CD14-positive monocyte (primary cell): Measurements from ENCODE around the gene CROT. TPM values are rescaled to one million over a fixed set of nuclear protein-coding genes. Genes with fewer than 3 reads are reported as not detected.

ENCODE experiments used
- DNase-seq, 3 donors: peaks; one replicate each; pipeline ENCODE4 v3.0.0-alpha.2; 2011 to 2022
- H2AFZ ChIP-seq: 2 replicates; pipeline ENCODE4 v1.6.0; 2012; ENCODE audit warnings: mild to moderate bottlenecking, low read depth, low read length, inconsistent platforms; ENCODE audit not compliant: insufficient read depth, poor library complexity, severe bottlenecking
- H3K27ac ChIP-seq, 2 donors: 1 replicate in 1 of 2; 2 replicates in 1 of 2; pipeline ENCODE4 v1.5.1; 2012 to 2013; ENCODE audit warnings: low read length in 2 of 2, control low read depth in 1 of 2, inconsistent platforms in 1 of 2, low read depth in 1 of 2, mild to moderate bottlenecking in 1 of 2
- H3K27me3 ChIP-seq, 2 donors: one replicate each; pipeline versions ENCODE4 v1.6.0 to v1.6.1; 2011 to 2013; ENCODE audit warnings: low read length in 2 of 2; ENCODE audit not compliant: control insufficient read depth in 2 of 2, insufficient read depth in 2 of 2
- H3K36me3 ChIP-seq, 2 donors: replicated peaks in 1 of 2; 1 replicate in 1 of 2; 2 replicates in 1 of 2; pipeline versions ENCODE4 v1.5.1 to v1.6.1; 2012 to 2013; ENCODE audit warnings: low read length in 2 of 2, control low read depth in 1 of 2, inconsistent platforms in 1 of 2, mild to moderate bottlenecking in 1 of 2; ENCODE audit not compliant: insufficient read depth in 2 of 2, control insufficient read depth in 1 of 2
- H3K4me1 ChIP-seq, 2 donors: 1 replicate in 1 of 2; 2 replicates in 1 of 2; pipeline versions ENCODE4 v1.5.1 to v1.6.1; 2012 to 2013; ENCODE audit warnings: low read length in 2 of 2, control low read depth in 1 of 2, inconsistent platforms in 1 of 2, mild to moderate bottlenecking in 1 of 2, moderate library complexity in 1 of 2; ENCODE audit not compliant: insufficient read depth in 2 of 2, control insufficient read depth in 1 of 2
- H3K4me2 ChIP-seq: replicated peaks from 2 replicates; pipeline ENCODE3; 2012; ENCODE audit warnings: low read length, moderate library complexity, mild to moderate bottlenecking; ENCODE audit not compliant: poor library complexity, severe bottlenecking; ENCODE audit errors: extremely low read depth
- H3K4me3 ChIP-seq, 3 experiments: fragments of 200-600 bp in 1 of 3; sonication (generic) in 1 of 3; replicated peaks in 1 of 3; 1 replicate in 2 of 3; 2 replicates in 1 of 3; pipeline ENCODE4 v1.5.1; 2011 to 2013; ENCODE audit warnings: low read length in 3 of 3, mild to moderate bottlenecking in 3 of 3, control low read depth in 2 of 3, low read depth in 2 of 3, inconsistent platforms in 1 of 3, moderate library complexity in 1 of 3
- H3K79me2 ChIP-seq: 2 replicates; pipeline ENCODE4 v1.6.0; 2012; ENCODE audit warnings: mild to moderate bottlenecking, control low read depth, inconsistent platforms, low read length, moderate library complexity; ENCODE audit not compliant: insufficient read depth
- H3K9ac ChIP-seq: 2 replicates; pipeline ENCODE4 v1.6.0; 2017; ENCODE audit warnings: low read length, mild to moderate bottlenecking; ENCODE audit not compliant: insufficient read depth, poor library complexity, severe bottlenecking
- H3K9me3 ChIP-seq, 2 donors: replicated peaks in 1 of 2; 1 replicate in 1 of 2; 2 replicates in 1 of 2; pipeline versions ENCODE4 v1.5.1 to v1.6.1; 2012 to 2013; ENCODE audit warnings: low read length in 2 of 2, control low read depth in 1 of 2; ENCODE audit not compliant: control insufficient read depth in 1 of 2, insufficient read depth in 1 of 2
- H4K20me1 ChIP-seq: 2 replicates; pipeline ENCODE4 v1.6.0; 2012; ENCODE audit warnings: mild to moderate bottlenecking, low read length, control low read depth, moderate library complexity; ENCODE audit not compliant: insufficient read depth
- H3K27ac Mint-ChIP-seq, 7 donors: one replicate each; pipeline ENCODE4 v1.8.0; 2020; ENCODE audit warnings: mild to moderate bottlenecking in 7 of 7, mixed read lengths in 7 of 7, moderate library complexity in 6 of 7, inconsistent platforms in 2 of 7
- H3K27me3 Mint-ChIP-seq, 3 donors: one replicate each; pipeline ENCODE4 v1.8.0; 2021 to 2022; ENCODE audit warnings: low read depth in 3 of 3, mild to moderate bottlenecking in 3 of 3, mixed read lengths in 3 of 3, moderate library complexity in 3 of 3, inconsistent platforms in 1 of 3
- H3K36me3 Mint-ChIP-seq, 2 donors: one replicate each; pipeline ENCODE4 v1.8.0; 2020; ENCODE audit warnings: mixed read lengths in 2 of 2, inconsistent platforms in 1 of 2, mild to moderate bottlenecking in 1 of 2
- H3K4me1 Mint-ChIP-seq: one replicate; pipeline ENCODE4 v1.8.0; 2020; ENCODE audit warnings: mild to moderate bottlenecking, mixed read lengths
- H3K4me3 Mint-ChIP-seq, 2 donors: one replicate each; pipeline ENCODE4 v1.8.0; 2020; ENCODE audit warnings: mild to moderate bottlenecking in 2 of 2, mixed read lengths in 2 of 2, moderate library complexity in 1 of 2
- H3K9me3 Mint-ChIP-seq, 7 donors: one replicate each; pipeline ENCODE4 v1.8.0; 2020 to 2022; ENCODE audit warnings: mixed read lengths in 7 of 7, mild to moderate bottlenecking in 6 of 7, moderate library complexity in 6 of 7, inconsistent platforms in 2 of 7
- WGBS: methylation state at CpG from one replicate; pipeline ENCODE4 v1.1.5; 2013; ENCODE audit warnings: missing lambda C conversion rate; ENCODE audit not compliant: insufficient coverage; 5-methylcytosine and 5-hydroxymethylcytosine counted together
- intact Hi-C, 2 donors: fragments of 100-400 bp; cut with micrococcal nuclease; formaldehyde crosslinking; loops; one replicate each; pipeline versions ENCODE4 v1.15.0 to v1.15.1; 2023
- polyA plus RNA-seq, 3 donors: library from polyadenylated mRNA; depleted of rRNA in 1 of 3; unstranded in 2 of 3; stranded (reverse) in 1 of 3; fragments of 300-500 nt in 2 of 3; fragments of >200 nt in 1 of 3; fragmentation: Illumina TruSeq in 2 of 3; gene quantifications; 1 replicate in 2 of 3; 2 replicates in 1 of 3; pipeline ENCODE4 v1.2.3, GENCODE V29; 2012 to 2021
- TF ChIP-seq, protein P1 (sequence below): fragments of 200-600 bp; IDR thresholded peaks from one replicate; pipeline ENCODE4 v1.8.0; 2022; ENCODE audit warnings: antibody characterized with exemption, mild to moderate bottlenecking

The CROT gene
- polyA plus RNA-seq, 3 donors = 1.1 to 2.2 (median 1.4) TPM

DNA sequence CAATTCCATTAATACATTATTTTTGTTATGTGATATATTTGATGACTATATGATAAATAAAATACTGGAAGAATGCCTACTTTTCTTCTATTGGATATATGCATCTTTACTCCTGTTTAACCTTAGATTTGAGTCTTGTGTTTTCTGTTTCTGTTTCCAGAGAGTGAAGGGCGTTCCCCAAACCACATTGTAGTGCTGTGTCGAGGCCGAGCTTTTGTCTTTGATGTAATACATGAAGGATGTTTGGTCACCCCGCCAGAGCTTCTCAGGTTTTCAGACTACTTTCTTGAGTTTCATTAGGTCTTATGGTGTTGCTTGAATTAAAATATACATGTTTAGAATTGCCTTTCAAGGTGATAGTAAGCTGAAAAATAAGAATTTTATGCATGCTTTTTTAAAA, 23.8 kb downstream of the CROT start:
- Histone ChIP-seq H3K36me3 (no peaks in the 10 kb centered on the region), H3K4me2 (no peak overlapping the region), H3K4me1 (no peaks in the 10 kb centered on the region), H3K27me3 (no peaks in the 10 kb centered on the region), H3K79me2 (no peaks in the 10 kb centered on the region), H3K9ac (no peak overlapping the region), H3K9me3 (no peaks in the 10 kb centered on the region), H2AFZ (no peak overlapping the region), H3K4me3 (no peak overlapping the region), H4K20me1 (no peaks in the 10 kb centered on the region), H3K27ac (no peak overlapping the region)
- H3K27me3 Mint-ChIP-seq = no peaks in the 10 kb centered on the region
- no peaks in the 10 kb centered on the region for H3K4me1 Mint-ChIP-seq
- H3K36me3 Mint-ChIP-seq = peaks cover 0 to 5% of the 10 kb centered on the region in 2 donors
- H3K4me3 Mint-ChIP-seq = no peak overlapping the region
- peaks cover 0 to 4% (median 0%) of the 10 kb centered on the region in 7 donors for H3K9me3 Mint-ChIP-seq
- no peak for DNase-seq
- 100% methylated on average over 3 of the region's 4 CpGs for WGBS
- intact Hi-C loops = no loop called here
- no peak overlapping the region for H3K27ac Mint-ChIP-seq
- TF ChIP-seq, protein P1, sequence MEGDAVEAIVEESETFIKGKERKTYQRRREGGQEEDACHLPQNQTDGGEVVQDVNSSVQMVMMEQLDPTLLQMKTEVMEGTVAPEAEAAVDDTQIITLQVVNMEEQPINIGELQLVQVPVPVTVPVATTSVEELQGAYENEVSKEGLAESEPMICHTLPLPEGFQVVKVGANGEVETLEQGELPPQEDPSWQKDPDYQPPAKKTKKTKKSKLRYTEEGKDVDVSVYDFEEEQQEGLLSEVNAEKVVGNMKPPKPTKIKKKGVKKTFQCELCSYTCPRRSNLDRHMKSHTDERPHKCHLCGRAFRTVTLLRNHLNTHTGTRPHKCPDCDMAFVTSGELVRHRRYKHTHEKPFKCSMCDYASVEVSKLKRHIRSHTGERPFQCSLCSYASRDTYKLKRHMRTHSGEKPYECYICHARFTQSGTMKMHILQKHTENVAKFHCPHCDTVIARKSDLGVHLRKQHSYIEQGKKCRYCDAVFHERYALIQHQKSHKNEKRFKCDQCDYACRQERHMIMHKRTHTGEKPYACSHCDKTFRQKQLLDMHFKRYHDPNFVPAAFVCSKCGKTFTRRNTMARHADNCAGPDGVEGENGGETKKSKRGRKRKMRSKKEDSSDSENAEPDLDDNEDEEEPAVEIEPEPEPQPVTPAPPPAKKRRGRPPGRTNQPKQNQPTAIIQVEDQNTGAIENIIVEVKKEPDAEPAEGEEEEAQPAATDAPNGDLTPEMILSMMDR = no peak

DNA sequence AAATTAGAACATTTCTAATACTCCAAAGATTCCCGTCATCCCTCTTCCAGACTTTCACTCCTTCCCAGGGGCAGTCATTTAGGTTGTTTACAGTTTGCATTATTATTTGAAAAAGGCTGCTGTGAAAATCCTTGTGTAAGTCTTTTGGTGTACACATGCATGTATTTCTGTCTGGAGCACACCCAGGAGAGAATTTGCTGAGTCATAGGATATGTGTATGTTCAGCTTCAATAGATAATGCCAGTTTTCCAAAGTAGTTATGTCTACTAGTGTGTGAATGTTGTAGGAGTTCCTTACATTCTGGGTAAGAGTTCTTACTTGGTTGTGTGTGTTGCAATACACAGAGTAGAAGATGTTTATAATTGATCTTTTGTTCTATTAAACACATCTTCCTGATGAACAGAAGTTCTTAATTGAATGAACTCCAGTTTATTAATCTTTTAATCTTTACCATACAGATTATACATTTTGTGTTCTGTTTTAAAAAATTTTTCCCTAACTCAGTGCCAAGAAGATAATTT, 25.3 kb downstream of the CROT start:
- Histone ChIP-seq H3K36me3 (no peaks in the 10 kb centered on the region), H2AFZ (no peak overlapping the region), H3K27me3 (no peaks in the 10 kb centered on the region), H3K79me2 (no peaks in the 10 kb centered on the region), H3K9me3 (no peaks in the 10 kb centered on the region), H4K20me1 (no peaks in the 10 kb centered on the region), H3K4me2 (no peak overlapping the region), H3K4me1 (no peaks in the 10 kb centered on the region), H3K9ac (no peak overlapping the region), H3K4me3 (no peak overlapping the region), H3K27ac (no peak overlapping the region)
- H3K4me1 Mint-ChIP-seq = no peaks in the 10 kb centered on the region
- TF ChIP-seq, protein P1 = no peak
- no peaks in the 10 kb centered on the region for H3K27me3 Mint-ChIP-seq
- DNase-seq = no peak
- H3K36me3 Mint-ChIP-seq = peaks cover 0 to 5% of the 10 kb centered on the region in 2 donors
- WGBS = no CpG with 5 or more reads among the region's 1 CpG
- no peak overlapping the region for H3K27ac Mint-ChIP-seq
- intact Hi-C loops = no loop called here
- no peak overlapping the region for H3K4me3 Mint-ChIP-seq
- H3K9me3 Mint-ChIP-seq = peaks cover 0 to 4% (median 0%) of the 10 kb centered on the region in 7 donors
